ENCODE data around the gene RHOJ. TPM values are rescaled to one million over a fixed set of nuclear protein-coding genes. Genes with fewer than 3 reads are reported as not detected.

The RHOJ gene
- total RNA-seq, 1 donor = 0.43 TPM

GRCh38 chr14:63248211-63248610, 44.0 kb downstream of the RHOJ start:
- TF ChIP-seq CTCF (IDR thresholded peaks at IDR 0.05; ENCODE audit: insufficient read depth, low read depth, low read length) = no peak
- no peak overlapping the region for H3K4me3 ChIP-seq (ENCODE audit: low read depth, low read length)
- DNase-seq (ENCODE audit: low read depth) = no peak

DNA sequence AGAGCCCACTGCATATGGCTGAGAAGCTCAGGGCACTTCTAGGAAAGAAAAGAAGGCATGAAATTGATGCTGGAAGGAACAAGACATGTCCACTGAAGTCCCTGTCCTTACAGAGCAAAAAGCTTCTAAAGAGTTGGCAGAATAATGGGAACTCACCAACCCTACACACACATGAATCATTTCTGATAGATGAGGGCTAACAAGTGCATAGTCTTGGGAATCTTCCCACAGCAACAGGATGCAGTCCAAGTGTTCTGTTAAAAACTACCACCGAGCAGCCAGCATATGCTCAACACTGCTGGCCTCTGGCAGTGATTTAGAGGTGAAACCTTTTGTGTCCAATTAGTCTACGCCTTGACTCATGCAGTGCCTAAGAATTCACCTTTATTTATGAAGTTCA, 44.8 kb downstream of the RHOJ start:
- no peak for DNase-seq (ENCODE audit: low read depth)
- no peak for TF ChIP-seq CTCF (IDR thresholded peaks at IDR 0.05; ENCODE audit: insufficient read depth, low read depth, low read length)
- no peak overlapping the region for H3K4me3 ChIP-seq (ENCODE audit: low read depth, low read length)

DNA sequence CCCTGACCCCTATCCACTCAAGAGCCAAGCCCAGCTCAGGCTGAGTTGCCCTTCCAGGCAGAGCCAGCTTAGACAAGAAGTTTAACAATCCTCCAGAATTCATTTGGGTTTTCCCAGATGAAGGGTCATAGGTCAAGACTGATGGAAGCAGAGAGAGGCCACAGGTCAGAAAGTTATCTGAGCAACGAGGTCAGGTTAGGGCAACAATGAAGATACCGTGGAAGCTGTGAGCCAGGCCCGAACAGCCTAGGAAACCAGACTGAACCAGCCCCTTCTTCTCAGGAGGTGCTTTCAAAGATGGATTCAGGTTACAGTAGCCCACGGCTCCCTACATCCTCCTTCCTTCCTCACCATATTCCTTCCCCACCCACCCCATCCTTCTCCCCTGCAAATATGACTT, 53.1 kb downstream of the RHOJ start:
- no peak for DNase-seq (ENCODE audit: low read depth)
- no peak for TF ChIP-seq CTCF (IDR thresholded peaks at IDR 0.05; ENCODE audit: insufficient read depth, low read depth, low read length)
- H3K4me3 ChIP-seq (ENCODE audit: low read depth, low read length) = no peak overlapping the region

DNA sequence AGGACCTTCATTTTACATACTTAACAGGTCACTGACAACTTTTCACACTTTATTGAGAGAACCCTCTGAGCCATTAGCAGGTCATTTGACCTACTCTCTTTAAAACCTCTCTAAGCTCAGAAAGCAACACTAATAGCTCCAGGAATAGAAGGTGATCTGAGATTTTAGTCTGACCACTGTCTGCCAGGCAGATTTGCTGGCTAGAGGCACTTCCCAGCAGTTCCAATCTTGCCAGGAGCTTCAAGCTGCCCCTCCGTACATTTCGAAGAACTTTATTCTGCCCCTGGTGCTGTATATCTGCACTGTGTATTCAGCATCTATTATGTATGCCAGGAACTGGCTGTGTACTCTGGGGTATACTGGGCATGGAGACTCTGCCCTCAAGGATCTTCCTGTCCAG, 58.2 kb downstream of the RHOJ start:
- DNase-seq (ENCODE audit: low read depth) = no peak
- no peak for TF ChIP-seq CTCF (IDR thresholded peaks at IDR 0.05; ENCODE audit: insufficient read depth, low read depth, low read length)
- H3K4me3 ChIP-seq (ENCODE audit: low read depth, low read length) = no peak overlapping the region

- no peak for DNase-seq (ENCODE audit: low read depth)
- no peak overlapping the region for H3K4me3 ChIP-seq (ENCODE audit: low read depth, low read length)
- TF ChIP-seq CTCF (IDR thresholded peaks at IDR 0.05; ENCODE audit: insufficient read depth, low read depth, low read length) = no peak
Measured at GRCh38 chr14:63266106-63266505, 61.9 kb downstream of the RHOJ start.

- H3K4me3 ChIP-seq (ENCODE audit: low read depth, low read length) = no peak overlapping the region
- no peak for DNase-seq (ENCODE audit: low read depth)
Measured at GRCh38 chr14:63267171-63267570, 62.9 kb downstream of the RHOJ start.

More at GRCh38 chr14:63267171-63267570, 62.9 kb downstream of the RHOJ start:
- TF ChIP-seq CTCF (IDR thresholded peaks at IDR 0.05; ENCODE audit: insufficient read depth, low read depth, low read length) = no peak

Data from fibroblast of villous mesenchyme (primary cell).